ENCODE measurements around the gene LCAT. TPM values are rescaled to one million over a fixed set of nuclear protein-coding genes. Genes with fewer than 3 reads are reported as not detected.

Gene LCAT
- total RNA-seq, 1 donor from 2014 or later: 17.0 TPM

GRCh38 chr16:67965668-67966548, 22.0 kb upstream of the LCAT start:
- peak overlapping the region; percentile 38 for H3K27ac Mint-ChIP-seq (ENCODE audit: unreplicated experiment)
- H3K9me3 Mint-ChIP-seq (ENCODE audit: unreplicated experiment): no peaks in the 10 kb centered on the region
- peaks cover 28% of the 10 kb centered on the region for H3K4me1 Mint-ChIP-seq (ENCODE audit: unreplicated experiment)
- H3K36me3 Mint-ChIP-seq (ENCODE audit: low read depth, unreplicated experiment): peaks cover 25% of the 10 kb centered on the region
- peaks cover 29% of the 10 kb centered on the region for H3K27me3 Mint-ChIP-seq (ENCODE audit: unreplicated experiment)
- H3K4me3 Mint-ChIP-seq (ENCODE audit: unreplicated experiment): peak overlapping the region; percentile 99
- no peak for TF ChIP-seq CTCF (IDR thresholded peaks at IDR 0.05; ENCODE audit: unreplicated experiment)
- DNase-seq (ENCODE audit: low spot score): no peak

GRCh38 chr16:67964477-67965131, 20.7 kb upstream of the LCAT start:
- peaks cover 30% of the 10 kb centered on the region for H3K36me3 Mint-ChIP-seq (ENCODE audit: low read depth, unreplicated experiment)
- no peak for TF ChIP-seq CTCF (IDR thresholded peaks at IDR 0.05; ENCODE audit: unreplicated experiment)
- peaks cover 26% of the 10 kb centered on the region for H3K27me3 Mint-ChIP-seq (ENCODE audit: unreplicated experiment)
- no peaks in the 10 kb centered on the region for H3K9me3 Mint-ChIP-seq (ENCODE audit: unreplicated experiment)
- peaks cover 28% of the 10 kb centered on the region for H3K4me1 Mint-ChIP-seq (ENCODE audit: unreplicated experiment)
- H3K27ac Mint-ChIP-seq (ENCODE audit: unreplicated experiment): no peak overlapping the region
- H3K4me3 Mint-ChIP-seq (ENCODE audit: unreplicated experiment): no peak overlapping the region
- no peak for DNase-seq (ENCODE audit: low spot score)

- TF ChIP-seq CTCF (IDR thresholded peaks at IDR 0.05; ENCODE audit: unreplicated experiment): no peak
- Mint-ChIP-seq H3K27ac (ENCODE audit: unreplicated experiment) (no peak overlapping the region), H3K9me3 (ENCODE audit: unreplicated experiment) (no peaks in the 10 kb centered on the region), H3K4me1 (ENCODE audit: unreplicated experiment) (peaks cover 25% of the 10 kb centered on the region), H3K36me3 (ENCODE audit: low read depth, unreplicated experiment) (peaks cover 27% of the 10 kb centered on the region), H3K4me3 (ENCODE audit: unreplicated experiment) (no peak overlapping the region), H3K27me3 (ENCODE audit: unreplicated experiment) (peaks cover 23% of the 10 kb centered on the region)
- DNase-seq (ENCODE audit: low spot score): no peak
Measured at GRCh38 chr16:67963662-67964321, 19.9 kb upstream of the LCAT start.

- peak overlapping the region; percentile 9 for H3K27ac Mint-ChIP-seq (ENCODE audit: unreplicated experiment)
- H3K4me1 Mint-ChIP-seq (ENCODE audit: unreplicated experiment): peaks cover 25% of the 10 kb centered on the region
- no peak for DNase-seq (ENCODE audit: low spot score)
- H3K36me3 Mint-ChIP-seq (ENCODE audit: low read depth, unreplicated experiment): peaks cover 31% of the 10 kb centered on the region
- no peak for TF ChIP-seq CTCF (IDR thresholded peaks at IDR 0.05; ENCODE audit: unreplicated experiment)
- H3K27me3 Mint-ChIP-seq (ENCODE audit: unreplicated experiment): peaks cover 24% of the 10 kb centered on the region
- H3K9me3 Mint-ChIP-seq (ENCODE audit: unreplicated experiment): no peaks in the 10 kb centered on the region
- H3K4me3 Mint-ChIP-seq (ENCODE audit: unreplicated experiment): no peak overlapping the region
Measured at GRCh38 chr16:67963292-67963661, 19.4 kb upstream of the LCAT start.

Measured in endothelial cell (in vitro differentiated cells).